OCI-LY7 (cell line): Measurements from ENCODE around the gene TESK1. TPM values are rescaled to one million over a fixed set of nuclear protein-coding genes. Genes with fewer than 3 reads are reported as not detected.
A peak's percentile ranks its signal among the peaks of the same experiment; 100 is the strongest.
"Not testable (repeated sequence)": the region's sequence is repeated elsewhere in the genome, so short reads cannot be mapped to it uniquely, and the experiment has no call there.

Experiments
- BruUV-seq: library from RNA; stranded (reverse); fragments of 400-500 nt; replicated peaks from 2 replicates; lab custom pipeline; 2021; lab: Mats Ljungman, UMichigan
- CTCF ChIA-PET: fragments of 300-600 bp; sonication (Branson Sonifier 250); formaldehyde crosslinking; loops from one replicate; lab custom pipeline; 2022; ENCODE audit warnings: antibody characterized with exemption; ENCODE audit not compliant: unreplicated experiment; lab: Charles Lee
- POLR2A ChIA-PET: fragments of 300-600 bp; sonication (Branson Sonifier 250); formaldehyde crosslinking; loops from one replicate; lab custom pipeline; 2022; ENCODE audit warnings: antibody characterized with exemption; lab: Charles Lee
- DNase-seq: peaks from one replicate; pipeline ENCODE4 v3.0.0-alpha.2; 2015; ENCODE audit warnings: low spot score
- H2AFZ ChIP-seq: fragments of 200-600 bp; sonication (generic), shearing (Covaris generic); 2 replicates; pipeline ENCODE4 v1.6.1; 2014; ENCODE audit warnings: mild to moderate bottlenecking, antibody characterized with exemption, low read length, moderate library complexity
- H3K27ac ChIP-seq: fragments of 200-600 bp; sonication (generic); 2 replicates; pipeline ENCODE4 v1.5.1; 2014; ENCODE audit warnings: mixed run types, low read depth, mild to moderate bottlenecking, moderate library complexity, low read length, inconsistent platforms; ENCODE audit not compliant: poor library complexity, severe bottlenecking
- H3K36me3 ChIP-seq: fragments of 200-600 bp; sonication (generic); 2 replicates; pipeline ENCODE4 v1.6.1; 2014; ENCODE audit warnings: mild to moderate bottlenecking, antibody characterized with exemption, low read length, moderate library complexity, mixed read lengths; ENCODE audit not compliant: insufficient read depth
- H3K4me1 ChIP-seq: fragments of 200-600 bp; sonication (generic); 2 replicates; pipeline ENCODE4 v1.5.1; 2014; ENCODE audit warnings: mild to moderate bottlenecking, low read length; ENCODE audit not compliant: insufficient read depth, poor library complexity, severe bottlenecking
- H3K4me2 ChIP-seq: fragments of 200-600 bp; sonication (generic); 2 replicates; pipeline ENCODE4 v1.6.1; 2014; ENCODE audit warnings: mild to moderate bottlenecking, low read length
- H3K4me3 ChIP-seq: fragments of 200-600 bp; sonication (generic); 2 replicates; pipeline ENCODE4 v1.5.1; 2014; ENCODE audit warnings: mild to moderate bottlenecking, low read depth, low read length; ENCODE audit not compliant: poor library complexity, severe bottlenecking
- H3K79me2 ChIP-seq: fragments of 200-600 bp; sonication (generic); 2 replicates; pipeline ENCODE4 v1.6.1; 2016; ENCODE audit warnings: low read depth, mild to moderate bottlenecking, low read length, moderate library complexity, mixed read lengths; ENCODE audit not compliant: insufficient read depth
- H3K9me2 ChIP-seq: fragments of 200-600 bp; sonication (generic); 2 replicates; pipeline ENCODE4 v1.6.1; 2016; ENCODE audit warnings: mild to moderate bottlenecking, low read length, mixed read lengths; ENCODE audit not compliant: insufficient read depth
- H3K9me3 ChIP-seq: fragments of 200-600 bp; sonication (generic); 2 replicates; pipeline ENCODE4 v1.6.1; 2014; ENCODE audit warnings: mild to moderate bottlenecking, mixed run types, low read length, mixed read lengths
- H4K20me1 ChIP-seq: fragments of 200-600 bp; sonication (generic); 2 replicates; pipeline ENCODE4 v1.6.1; 2014; ENCODE audit warnings: mild to moderate bottlenecking, antibody characterized with exemption, low read length, moderate library complexity, mixed read lengths; ENCODE audit not compliant: insufficient read depth
- EZH2phosphoT487 ChIP-seq: fragments of 200-600 bp; sonication (generic); IDR thresholded peaks from 2 replicates; pipeline ENCODE4 v1.6.1; 2018; ENCODE audit warnings: low read depth, borderline replicate concordance, mild to moderate bottlenecking, mixed run types, antibody characterized with exemption, low read length, moderate library complexity, mixed read lengths
- intact Hi-C: fragments of 100-400 bp; cut with micrococcal nuclease; formaldehyde crosslinking; loops from one replicate; pipeline ENCODE4 v1.10.0; 2022; ENCODE audit not compliant: unreplicated experiment
- total RNA-seq, 2 experiments: library from RNA; depleted of rRNA in 1 of 2; stranded (reverse); fragments of >200 nt in 1 of 2; shearing (Covaris generic) in 1 of 2; gene quantifications; 2 replicates each; pipeline ENCODE4 v1.2.3, GENCODE V29; 2014 to 2022
- TF ChIP-seq, protein P1 (sequence below): fragments of 200-600 bp; sonication (generic); conservative IDR thresholded peaks from 2 replicates; pipeline ENCODE4 v1.5.1; 2014; ENCODE audit warnings: mild to moderate bottlenecking, antibody characterized with exemption, low read length, moderate library complexity, mixed read lengths

The TESK1 gene
- total RNA-seq, 2 experiments from 2014 or later, result 15.0 to 42.2 TPM

DNA sequence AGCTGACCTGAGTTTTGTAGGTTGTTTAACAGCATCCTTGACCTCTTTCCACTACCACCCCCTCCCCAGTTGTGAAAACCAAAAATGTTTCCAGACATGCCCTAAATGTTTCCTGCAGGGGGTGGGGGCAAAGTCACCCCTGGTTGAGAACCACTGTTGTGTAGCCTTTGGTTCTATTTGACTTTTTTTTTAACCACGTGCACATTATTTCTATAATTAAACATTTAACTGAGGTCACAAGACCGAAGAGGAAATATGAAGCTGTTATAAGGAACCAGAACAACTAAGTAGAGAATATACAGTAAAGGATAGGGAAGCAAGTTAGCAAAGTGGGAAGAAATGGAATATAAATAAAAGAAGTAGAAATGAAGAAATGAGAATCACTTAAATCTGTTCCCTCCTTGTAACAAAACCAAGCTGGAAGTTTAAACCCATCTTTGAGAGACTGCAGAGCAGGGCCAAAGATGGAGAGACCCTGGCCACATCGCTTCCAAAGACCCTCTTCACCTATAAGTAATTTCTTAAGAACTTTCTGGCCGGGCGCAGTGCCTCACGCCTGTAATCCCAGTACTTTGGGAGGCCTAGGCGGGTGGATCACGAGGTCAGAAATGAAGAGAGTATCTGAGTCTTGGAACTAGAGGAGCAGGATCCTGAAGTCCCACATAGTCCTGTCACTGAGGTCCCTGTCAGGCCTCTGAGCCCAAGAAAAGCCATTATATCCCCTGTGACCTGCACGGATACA is 31.2 kb downstream of the TESK1 start:
- Histone ChIP-seq H3K4me1 (peaks cover 71% of the 10 kb centered on the region), H3K9me3 (peaks cover 9% of the 10 kb centered on the region; the same call in 1 of the 2 replicates), H4K20me1 (no peaks in the 10 kb centered on the region), H3K4me2 (peak overlapping the region; percentile 76), H3K27ac (peak overlapping the region; percentile 94), H3K79me2 (no peaks in the 10 kb centered on the region), H2AFZ (peak overlapping the region; percentile 54; the same call in 1 of the 2 replicates), H3K4me3 (peak overlapping the region; percentile 28), H3K9me2 (no peaks in the 10 kb centered on the region), H3K36me3 (peaks cover 14% of the 10 kb centered on the region)
- no TSS peak for BruUV-seq
- TF ChIP-seq, protein P1, sequence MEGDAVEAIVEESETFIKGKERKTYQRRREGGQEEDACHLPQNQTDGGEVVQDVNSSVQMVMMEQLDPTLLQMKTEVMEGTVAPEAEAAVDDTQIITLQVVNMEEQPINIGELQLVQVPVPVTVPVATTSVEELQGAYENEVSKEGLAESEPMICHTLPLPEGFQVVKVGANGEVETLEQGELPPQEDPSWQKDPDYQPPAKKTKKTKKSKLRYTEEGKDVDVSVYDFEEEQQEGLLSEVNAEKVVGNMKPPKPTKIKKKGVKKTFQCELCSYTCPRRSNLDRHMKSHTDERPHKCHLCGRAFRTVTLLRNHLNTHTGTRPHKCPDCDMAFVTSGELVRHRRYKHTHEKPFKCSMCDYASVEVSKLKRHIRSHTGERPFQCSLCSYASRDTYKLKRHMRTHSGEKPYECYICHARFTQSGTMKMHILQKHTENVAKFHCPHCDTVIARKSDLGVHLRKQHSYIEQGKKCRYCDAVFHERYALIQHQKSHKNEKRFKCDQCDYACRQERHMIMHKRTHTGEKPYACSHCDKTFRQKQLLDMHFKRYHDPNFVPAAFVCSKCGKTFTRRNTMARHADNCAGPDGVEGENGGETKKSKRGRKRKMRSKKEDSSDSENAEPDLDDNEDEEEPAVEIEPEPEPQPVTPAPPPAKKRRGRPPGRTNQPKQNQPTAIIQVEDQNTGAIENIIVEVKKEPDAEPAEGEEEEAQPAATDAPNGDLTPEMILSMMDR, result no peak
- no peak for TF ChIP-seq EZH2phosphoT487
- intact Hi-C loops, result no loop called here
- ChIA-PET POLR2A (interaction anchor here (0.6 to 3.3 kb wide), 11 partner anchors 9 to 28 kb away, joined by 3 to 36 read pairs (median 4); partner anchors contain the start of genes ARHGEF39 and SIT1), CTCF (no interaction called here)
- peak; percentile 82 for DNase-seq

DNA sequence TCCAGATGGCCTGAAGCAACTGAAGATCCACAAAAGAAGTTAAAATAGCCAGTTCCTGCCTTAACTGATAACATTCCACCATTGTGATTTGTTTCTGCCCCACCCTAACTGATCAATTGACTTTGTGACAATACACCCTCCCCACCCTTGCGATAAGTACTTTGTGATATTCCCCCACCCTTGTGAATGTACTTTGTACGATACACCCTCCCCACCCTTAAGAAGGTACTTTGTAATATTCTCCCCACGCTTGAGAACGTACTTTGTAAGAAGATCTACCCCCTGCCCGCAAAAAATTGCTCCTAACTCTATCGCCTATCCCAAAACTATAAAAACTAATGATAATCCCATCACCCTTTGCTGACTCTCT is 31.8 kb downstream of the TESK1 start:
- H3K79me2 ChIP-seq, CTCF ChIA-PET, H3K9me3 ChIP-seq, H2AFZ ChIP-seq, H4K20me1 ChIP-seq, H3K9me2 ChIP-seq, BruUV-seq, intact Hi-C loops, DNase-seq: not testable (repeated sequence)
- Histone ChIP-seq H3K27ac (peak overlapping the region; percentile 94), H3K4me2 (peak overlapping the region; percentile 76), H3K4me3 (peak overlapping the region; percentile 28), H3K4me1 (peaks cover 71% of the 10 kb centered on the region), H3K36me3 (peaks cover 19% of the 10 kb centered on the region)
- POLR2A ChIA-PET, result interaction anchor here (0.6 to 3.3 kb wide), 8 partner anchors 10 to 28 kb away, joined by 3 to 36 read pairs (median 5); partner anchors contain the start of genes ARHGEF39 and SIT1

DNA sequence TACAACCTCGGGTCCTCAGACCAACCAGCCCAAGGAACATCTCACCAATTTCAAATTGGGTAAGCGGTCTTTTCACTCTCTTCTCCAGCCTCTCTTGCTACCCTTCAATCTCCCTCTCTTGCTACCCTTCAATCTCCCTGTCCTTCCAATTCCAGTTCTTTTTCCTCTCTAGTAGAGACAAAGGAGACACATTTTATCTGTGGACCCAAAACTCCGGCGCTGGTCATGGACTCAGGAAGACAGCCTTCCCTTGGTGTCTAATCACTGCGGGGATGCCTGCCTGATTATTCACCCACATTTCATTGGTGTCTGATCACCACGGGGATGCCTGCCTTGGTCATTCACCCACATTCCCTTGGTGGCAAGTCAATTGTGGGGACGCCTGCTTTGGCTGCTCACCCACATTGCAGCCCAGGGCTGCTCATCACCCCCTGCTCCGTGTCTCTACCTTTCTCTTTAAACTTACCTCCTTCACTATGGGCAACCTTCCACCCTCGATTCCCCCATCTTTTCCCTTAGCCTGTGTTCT is 32.4 kb downstream of the TESK1 start:
- Histone ChIP-seq H3K4me1 (peaks cover 71% of the 10 kb centered on the region), H3K36me3 (peaks cover 19% of the 10 kb centered on the region), H3K27ac (peak overlapping the region; percentile 72)
- H3K9me2 ChIP-seq, H3K4me3 ChIP-seq, H3K9me3 ChIP-seq, DNase-seq, intact Hi-C loops, H2AFZ ChIP-seq, H3K79me2 ChIP-seq, H3K4me2 ChIP-seq, BruUV-seq, H4K20me1 ChIP-seq: not testable (repeated sequence)
- ChIA-PET CTCF (interaction anchor here (2.3 kb wide), 1 partner anchor 11 kb away, joined by 5 read pairs; no protein-coding TSS in a partner anchor), POLR2A (interaction anchor here (2.0 kb wide), 1 partner anchor 19 kb away, joined by 7 read pairs; the partner anchor contains the start of gene CD72)

DNA sequence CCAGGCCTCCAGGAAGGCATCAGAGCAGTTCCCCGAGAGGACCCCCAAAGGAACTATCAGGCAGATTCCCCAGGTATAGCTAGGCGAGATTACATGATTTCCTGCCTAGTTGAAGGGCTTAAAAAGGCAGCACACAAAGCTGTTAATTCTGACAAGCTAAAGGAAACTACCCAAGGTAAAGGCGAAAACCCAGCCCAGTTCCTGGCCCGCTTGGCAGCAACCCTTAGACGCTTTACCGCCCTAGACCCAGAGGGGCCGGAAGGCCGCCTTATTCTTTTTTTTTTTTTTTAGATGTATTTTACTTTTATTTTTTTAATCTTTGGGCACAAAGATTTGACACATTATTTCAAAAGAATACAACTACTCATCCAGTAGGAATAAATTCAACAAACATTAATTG is 33.7 kb downstream of the TESK1 start:
- intact Hi-C loops, H3K9me2 ChIP-seq, H3K9me3 ChIP-seq, H3K4me3 ChIP-seq, H4K20me1 ChIP-seq, H2AFZ ChIP-seq, H3K79me2 ChIP-seq, BruUV-seq: not testable (repeated sequence)
- Histone ChIP-seq H3K4me2 (peak overlapping the region; percentile 58), H3K4me1 (peaks cover 65% of the 10 kb centered on the region), H3K36me3 (peaks cover 30% of the 10 kb centered on the region), H3K27ac (peak overlapping the region; percentile 72)
- CTCF ChIA-PET, result interaction anchor here (2.3 kb wide), 1 partner anchor 10 kb away, joined by 5 read pairs; no protein-coding TSS in a partner anchor
- POLR2A ChIA-PET, result interaction anchor here (0.7 to 3.1 kb wide), 8 partner anchors 9 to 247 kb away, joined by 3 to 17 read pairs (median 6); partner anchors contain the start of genes CD72 and SIT1
- DNase-seq, result peak; percentile 63

DNA sequence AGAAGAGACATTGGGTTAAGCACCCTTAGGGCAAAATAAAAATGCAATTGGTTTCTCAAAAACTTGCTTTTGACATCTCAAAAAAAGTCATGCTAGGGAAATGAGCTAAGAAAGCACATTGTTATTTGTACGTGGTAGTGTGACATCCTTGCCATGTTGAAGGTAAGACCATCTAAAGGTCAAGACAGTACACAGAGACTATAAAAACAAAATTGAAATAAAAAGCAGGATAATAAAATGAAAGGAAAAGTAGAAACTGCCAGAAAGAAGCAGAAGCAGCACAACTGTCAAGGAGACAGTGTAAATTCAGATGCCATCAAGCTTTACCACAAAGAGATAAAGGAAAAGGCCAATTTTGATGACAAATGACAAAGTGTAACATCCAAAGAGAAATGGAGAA is 34.2 kb downstream of the TESK1 start:
- H3K4me3 ChIP-seq, H3K9me3 ChIP-seq, H3K9me2 ChIP-seq, BruUV-seq, DNase-seq, H3K79me2 ChIP-seq, H4K20me1 ChIP-seq, intact Hi-C loops: not testable (repeated sequence)
- Histone ChIP-seq H2AFZ (peak overlapping the region; percentile 1; the same call in 1 of the 2 replicates), H3K36me3 (peaks cover 32% of the 10 kb centered on the region), H3K4me1 (peaks cover 61% of the 10 kb centered on the region), H3K27ac (peak overlapping the region; percentile 72), H3K4me2 (peak overlapping the region; percentile 58)
- CTCF ChIA-PET, result interaction anchor here (2.3 kb wide), 1 partner anchor 9 kb away, joined by 5 read pairs; no protein-coding TSS in a partner anchor
- POLR2A ChIA-PET, result interaction anchor here (0.7 to 3.1 kb wide), 7 partner anchors 8 to 247 kb away, joined by 3 to 17 read pairs (median 7); partner anchors contain the start of genes CD72 and SIT1
